HepG2 (cell line): ENCODE measurements around the gene CASKIN2. TPM values are rescaled to one million over a fixed set of nuclear protein-coding genes. Genes with fewer than 3 reads are reported as not detected.

Source experiments
- GABPA ChIP-seq, 2 experiments: IDR thresholded peaks; 2 replicates each; pipeline ENCODE4 v1.6.1; 2011 to 2016; ENCODE audit warnings: low read depth in 2 of 2, low read length in 1 of 2, missing biosample characterization in 1 of 2, missing genetic modification characterization in 1 of 2
- HNRNPK ChIP-seq: fragments of 200-400 bp; formaldehyde crosslinking; IDR thresholded peaks from 2 replicates; pipeline ENCODE4 v1.6.1; 2018; ENCODE audit warnings: low read length, low read depth, moderate library complexity, mild to moderate bottlenecking; ENCODE audit not compliant: poor library complexity, severe bottlenecking
- IRF2 ChIP-seq: IDR thresholded peaks from 2 replicates; pipeline ENCODE4 v1.6.1; 2018; ENCODE audit warnings: missing genetic modification reagents, missing compliant biosample characterization
- KDM5A ChIP-seq: fragments of 200-600 bp; sonication (generic); IDR thresholded peaks from 2 replicates; pipeline ENCODE4 v1.7.0; 2018; ENCODE audit warnings: antibody characterized with exemption, mild to moderate bottlenecking, low read length, borderline replicate concordance
- MBNL3 ChIP-seq: fragments of 250-450 bp; sonication (Bioruptor Pico); conservative IDR thresholded peaks from 2 replicates; pipeline ENCODE4 v1.8.0; 2022; ENCODE audit warnings: mild to moderate bottlenecking, inconsistent platforms
- MYNN ChIP-seq: sonication (generic); formaldehyde crosslinking; IDR thresholded peaks from 2 replicates; pipeline ENCODE4 v1.4.0; 2020; ENCODE audit warnings: mild to moderate bottlenecking, low read depth, missing genetic modification reagents
- NONO ChIP-seq, 2 experiments: fragments of 450-650 bp in 1 of 2; sonication (generic) in 1 of 2; formaldehyde crosslinking in 1 of 2; IDR thresholded peaks in 1 of 2; conservative IDR thresholded peaks in 1 of 2; 2 replicates each; pipeline versions ENCODE4 v1.6.1 to v1.8.0; 2017 to 2022; ENCODE audit warnings: mild to moderate bottlenecking in 1 of 2, missing genetic modification reagents in 1 of 2, moderate library complexity in 1 of 2
- PAX8 ChIP-seq: sonication (generic); formaldehyde crosslinking; IDR thresholded peaks from 2 replicates; pipeline ENCODE4 v1.8.0; 2022; ENCODE audit warnings: mild to moderate bottlenecking, missing genetic modification reagents, borderline replicate concordance
- SAP130 ChIP-seq: IDR thresholded peaks from 2 replicates; pipeline ENCODE4 v1.6.1; 2016; ENCODE audit warnings: low read depth
- SMAD1 ChIP-seq: sonication (generic); formaldehyde crosslinking; IDR thresholded peaks from 2 replicates; pipeline ENCODE4 v1.4.0; 2020; ENCODE audit warnings: missing genetic modification reagents, low read depth, mild to moderate bottlenecking, borderline replicate concordance
- SNRNP70 ChIP-seq: fragments of 200-400 bp; formaldehyde crosslinking; IDR thresholded peaks from 2 replicates; pipeline ENCODE4 v1.6.1; 2017; ENCODE audit warnings: mild to moderate bottlenecking, low read depth, low read length, moderate library complexity
- SOX13 ChIP-seq, 3 experiments: fragments of 450-650 bp in 1 of 3; sonication (generic) in 1 of 3; formaldehyde crosslinking in 1 of 3; IDR thresholded peaks in 2 of 3; conservative IDR thresholded peaks in 1 of 3; 2 replicates each; pipeline versions ENCODE4 v1.5.0 to v1.6.1; 2016 to 2020; ENCODE audit warnings: antibody characterized with exemption in 1 of 3, mild to moderate bottlenecking in 1 of 3, missing compliant biosample characterization in 1 of 3, missing genetic modification reagents in 1 of 3, moderate library complexity in 1 of 3
- SP5 ChIP-seq: IDR thresholded peaks from 2 replicates; pipeline ENCODE4 v1.6.1; 2016; ENCODE audit warnings: low read depth, borderline replicate concordance
- SRSF4 ChIP-seq: fragments of 200-400 bp; formaldehyde crosslinking; IDR thresholded peaks from one replicate; pipeline ENCODE4 v1.6.1; 2018; ENCODE audit warnings: mild to moderate bottlenecking, low read depth, low read length, moderate library complexity; ENCODE audit not compliant: poor library complexity, severe bottlenecking
- ZC3H4 ChIP-seq: sonication (generic); formaldehyde crosslinking; IDR thresholded peaks from 2 replicates; pipeline ENCODE4 v1.4.0; 2020; ENCODE audit warnings: missing genetic modification reagents, borderline replicate concordance
- ZSCAN31 ChIP-seq: sonication (generic); formaldehyde crosslinking; IDR thresholded peaks from 2 replicates; pipeline ENCODE4 v1.5.0; 2020; ENCODE audit warnings: low read depth, mild to moderate bottlenecking, missing genetic modification reagents
- polyA plus RNA-seq, 8 experiments: library from polyadenylated mRNA; depleted of rRNA in 3 of 8; stranded (reverse) in 7 of 8; unstranded in 1 of 8; fragments of >200 nt; fragmentation: Illumina TruSeq in 4 of 8; extraction: Trizol in 4 of 8; gene quantifications; 2 replicates each; pipeline versions ENCODE4 v1.2.1 to v1.2.3, GENCODE V29; 2011 to 2016; ENCODE audit warnings: low read depth in 4 of 8, missing spikeins in 1 of 8, mixed read lengths in 1 of 8; ENCODE audit not compliant: insufficient read depth in 1 of 8
- total RNA-seq, 5 experiments: library from RNA; depleted of rRNA; stranded (reverse); fragments of >200 nt; fragmentation: Illumina TruSeq; extraction: Trizol; gene quantifications; 2 replicates each; pipeline ENCODE4 v1.2.3, GENCODE V29; 2016; ENCODE audit warnings: low read depth in 1 of 5
- TF ChIP-seq, protein P1 (sequence below): sonication (generic); formaldehyde crosslinking; IDR thresholded peaks from 2 replicates; pipeline ENCODE4 v1.4.0; 2020; ENCODE audit warnings: mild to moderate bottlenecking, missing genetic modification reagents, borderline replicate concordance
- TF ChIP-seq, protein P2 (sequence below): IDR thresholded peaks from 2 replicates; pipeline ENCODE4 v1.6.1; 2016
- TF ChIP-seq, protein P3 (sequence below): sonication (generic); formaldehyde crosslinking; IDR thresholded peaks from 2 replicates; pipeline ENCODE4 v1.4.0; 2020; ENCODE audit warnings: low read depth, mild to moderate bottlenecking, missing genetic modification reagents

CASKIN2 gene
- total and polyA plus RNA-seq, 2 of the 13 experiments (the other 11 are each of a cell fraction or from before 2014, with no cell fraction given) = 5.2 to 7.8 TPM

DNA sequence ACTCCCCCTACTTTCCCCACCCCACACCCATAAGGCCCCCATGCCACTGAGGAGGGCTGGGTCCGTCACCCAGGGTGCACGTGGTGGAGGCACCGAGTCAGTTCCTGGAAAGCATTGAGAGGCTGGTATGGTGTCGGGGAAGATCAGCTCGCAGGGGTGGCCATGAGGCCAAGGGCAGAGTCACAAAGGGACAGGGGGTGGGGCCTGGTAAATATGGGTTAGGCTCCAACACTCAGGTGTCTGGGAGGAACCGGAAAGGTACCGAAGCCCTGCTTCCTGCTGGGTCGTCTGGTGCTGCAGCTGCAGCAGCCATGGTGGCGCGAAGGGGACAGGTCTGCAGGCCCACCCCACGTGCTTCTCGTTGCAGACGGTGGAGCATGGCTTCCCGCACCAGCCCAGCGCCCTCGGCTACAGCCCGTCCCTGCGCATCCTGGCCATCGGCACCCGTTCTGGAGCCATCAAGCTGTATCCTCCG, 40.4 kb upstream of the CASKIN2 start (continued):
- TF ChIP-seq, protein P1, sequence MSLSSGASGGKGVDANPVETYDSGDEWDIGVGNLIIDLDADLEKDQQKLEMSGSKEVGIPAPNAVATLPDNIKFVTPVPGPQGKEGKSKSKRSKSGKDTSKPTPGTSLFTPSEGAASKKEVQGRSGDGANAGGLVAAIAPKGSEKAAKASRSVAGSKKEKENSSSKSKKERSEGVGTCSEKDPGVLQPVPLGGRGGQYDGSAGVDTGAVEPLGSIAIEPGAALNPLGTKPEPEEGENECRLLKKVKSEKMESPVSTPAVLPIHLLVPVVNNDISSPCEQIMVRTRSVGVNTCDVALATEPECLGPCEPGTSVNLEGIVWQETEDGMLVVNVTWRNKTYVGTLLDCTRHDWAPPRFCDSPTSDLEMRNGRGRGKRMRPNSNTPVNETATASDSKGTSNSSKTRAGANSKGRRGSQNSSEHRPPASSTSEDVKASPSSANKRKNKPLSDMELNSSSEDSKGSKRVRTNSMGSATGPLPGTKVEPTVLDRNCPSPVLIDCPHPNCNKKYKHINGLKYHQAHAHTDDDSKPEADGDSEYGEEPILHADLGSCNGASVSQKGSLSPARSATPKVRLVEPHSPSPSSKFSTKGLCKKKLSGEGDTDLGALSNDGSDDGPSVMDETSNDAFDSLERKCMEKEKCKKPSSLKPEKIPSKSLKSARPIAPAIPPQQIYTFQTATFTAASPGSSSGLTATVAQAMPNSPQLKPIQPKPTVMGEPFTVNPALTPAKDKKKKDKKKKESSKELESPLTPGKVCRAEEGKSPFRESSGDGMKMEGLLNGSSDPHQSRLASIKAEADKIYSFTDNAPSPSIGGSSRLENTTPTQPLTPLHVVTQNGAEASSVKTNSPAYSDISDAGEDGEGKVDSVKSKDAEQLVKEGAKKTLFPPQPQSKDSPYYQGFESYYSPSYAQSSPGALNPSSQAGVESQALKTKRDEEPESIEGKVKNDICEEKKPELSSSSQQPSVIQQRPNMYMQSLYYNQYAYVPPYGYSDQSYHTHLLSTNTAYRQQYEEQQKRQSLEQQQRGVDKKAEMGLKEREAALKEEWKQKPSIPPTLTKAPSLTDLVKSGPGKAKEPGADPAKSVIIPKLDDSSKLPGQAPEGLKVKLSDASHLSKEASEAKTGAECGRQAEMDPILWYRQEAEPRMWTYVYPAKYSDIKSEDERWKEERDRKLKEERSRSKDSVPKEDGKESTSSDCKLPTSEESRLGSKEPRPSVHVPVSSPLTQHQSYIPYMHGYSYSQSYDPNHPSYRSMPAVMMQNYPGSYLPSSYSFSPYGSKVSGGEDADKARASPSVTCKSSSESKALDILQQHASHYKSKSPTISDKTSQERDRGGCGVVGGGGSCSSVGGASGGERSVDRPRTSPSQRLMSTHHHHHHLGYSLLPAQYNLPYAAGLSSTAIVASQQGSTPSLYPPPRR (CRISPR knock-in tag) = 0 out of 2 replicates have a peak, but pooled peaks have one; percentile 50
- TF ChIP-seq KDM5A = no peak
- no peak for TF ChIP-seq MYNN
- no peak for TF ChIP-seq MBNL3 (CRISPR knock-in tag)
- no peak for TF ChIP-seq SMAD1 (CRISPR knock-in tag)
- TF ChIP-seq SOX13 (IDR thresholded peaks at IDR 0.05) = no peak
- peak in 1 of 2 experiments; percentile 41; a peak in 1 of 4 replicates for TF ChIP-seq SOX13 (CRISPR knock-in tag; conservative IDR thresholded peaks at IDR 0.05 in 1 of 2, IDR thresholded peaks at IDR 0.05 in 1 of 2)
- TF ChIP-seq SNRNP70 = no peak
- no peak for TF ChIP-seq SRSF4
- TF ChIP-seq ZC3H4 (CRISPR knock-in tag) = no peak
- TF ChIP-seq PAX8 (CRISPR knock-in tag) = no peak
- 0 out of 2 replicates have a peak, but pooled peaks have one; percentile 49 for TF ChIP-seq ZSCAN31 (CRISPR knock-in tag)
- TF ChIP-seq, protein P2, sequence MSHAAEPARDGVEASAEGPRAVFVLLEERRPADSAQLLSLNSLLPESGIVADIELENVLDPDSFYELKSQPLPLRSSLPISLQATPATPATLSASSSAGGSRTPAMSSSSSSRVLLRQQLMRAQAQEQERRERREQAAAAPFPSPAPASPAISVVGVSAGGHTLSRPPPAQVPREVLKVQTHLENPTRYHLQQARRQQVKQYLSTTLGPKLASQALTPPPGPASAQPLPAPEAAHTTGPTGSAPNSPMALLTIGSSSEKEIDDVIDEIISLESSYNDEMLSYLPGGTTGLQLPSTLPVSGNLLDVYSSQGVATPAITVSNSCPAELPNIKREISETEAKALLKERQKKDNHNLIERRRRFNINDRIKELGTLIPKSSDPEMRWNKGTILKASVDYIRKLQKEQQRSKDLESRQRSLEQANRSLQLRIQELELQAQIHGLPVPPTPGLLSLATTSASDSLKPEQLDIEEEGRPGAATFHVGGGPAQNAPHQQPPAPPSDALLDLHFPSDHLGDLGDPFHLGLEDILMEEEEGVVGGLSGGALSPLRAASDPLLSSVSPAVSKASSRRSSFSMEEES = no peak
- no peak for TF ChIP-seq NONO (IDR thresholded peaks at IDR 0.05)
- TF ChIP-seq NONO (CRISPR knock-in tag; conservative IDR thresholded peaks at IDR 0.05) = peak; percentile 58; the same call in 1 of the 2 replicates
- peak; percentile 63 for TF ChIP-seq SP5 (CRISPR knock-in tag)
- TF ChIP-seq, protein P3, sequence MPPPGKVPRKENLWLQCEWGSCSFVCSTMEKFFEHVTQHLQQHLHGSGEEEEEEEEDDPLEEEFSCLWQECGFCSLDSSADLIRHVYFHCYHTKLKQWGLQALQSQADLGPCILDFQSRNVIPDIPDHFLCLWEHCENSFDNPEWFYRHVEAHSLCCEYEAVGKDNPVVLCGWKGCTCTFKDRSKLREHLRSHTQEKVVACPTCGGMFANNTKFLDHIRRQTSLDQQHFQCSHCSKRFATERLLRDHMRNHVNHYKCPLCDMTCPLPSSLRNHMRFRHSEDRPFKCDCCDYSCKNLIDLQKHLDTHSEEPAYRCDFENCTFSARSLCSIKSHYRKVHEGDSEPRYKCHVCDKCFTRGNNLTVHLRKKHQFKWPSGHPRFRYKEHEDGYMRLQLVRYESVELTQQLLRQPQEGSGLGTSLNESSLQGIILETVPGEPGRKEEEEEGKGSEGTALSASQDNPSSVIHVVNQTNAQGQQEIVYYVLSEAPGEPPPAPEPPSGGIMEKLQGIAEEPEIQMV (CRISPR knock-in tag) = no peak
- no peak for TF ChIP-seq GABPA (IDR thresholded peaks at IDR 0.05; ENCODE audit: low read depth, low read length)
- TF ChIP-seq GABPA (CRISPR knock-in tag; IDR thresholded peaks at IDR 0.05; ENCODE audit: low read depth) = 0 out of 2 replicates have a peak, but pooled peaks have one; percentile 38
- peak; percentile 67 for TF ChIP-seq SAP130 (CRISPR knock-in tag)
- TF ChIP-seq HNRNPK = peak; percentile 29
- TF ChIP-seq IRF2 (CRISPR knock-in tag) = peak; percentile 18; the same call in 1 of the 2 replicates
